Measurements from ENCODE around the gene PAK5.

Gene PAK5

DNA sequence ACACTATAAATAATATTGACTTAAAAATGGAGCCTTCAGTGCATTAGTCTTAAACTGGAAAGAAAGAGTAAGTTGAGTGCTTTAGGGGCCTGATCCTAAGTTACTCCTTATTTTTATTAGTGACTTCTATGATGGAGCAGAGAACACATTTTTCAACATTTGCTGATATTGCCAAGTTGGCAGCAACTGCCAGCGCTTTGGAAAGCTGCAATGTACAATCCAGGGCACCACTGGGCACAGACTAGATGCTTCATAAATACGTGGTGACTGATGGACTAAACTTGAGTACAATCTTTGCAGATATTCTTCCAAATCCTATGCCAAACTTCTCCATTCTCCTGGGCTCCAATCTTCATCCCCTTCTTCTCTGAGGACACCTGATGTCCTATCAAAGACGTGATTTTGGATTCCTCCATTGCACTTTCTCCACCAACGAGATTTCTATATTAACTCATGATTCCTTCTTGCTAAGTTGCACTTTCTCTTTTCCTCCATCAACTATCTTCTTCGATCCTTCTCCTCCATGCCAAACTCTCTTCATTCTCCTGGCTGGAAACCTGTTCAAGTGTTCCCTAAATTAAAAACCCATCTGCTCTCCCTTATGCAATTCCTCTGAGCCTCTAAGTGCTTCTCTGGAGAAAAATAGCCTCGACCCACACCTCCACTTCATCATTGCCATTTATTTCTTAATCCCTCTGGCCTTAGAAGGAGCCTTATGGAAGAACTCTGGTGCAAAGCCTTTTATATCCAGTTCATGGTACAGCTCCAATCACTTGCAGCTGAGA lies 28.5 kb upstream of the PAK5 start:
- no peak for TF ChIP-seq CTCF (IDR thresholded peaks at IDR 0.05; ENCODE audit: insufficient read depth, low read depth, low read length, missing control alignments)
- no peak overlapping the region for H3K4me3 ChIP-seq (ENCODE audit: low read depth, low read length)
- DNase-seq (ENCODE audit: low read depth): no peak

- DNase-seq (ENCODE audit: low read depth): no peak
- H3K4me3 ChIP-seq (ENCODE audit: low read depth, low read length): no peak overlapping the region
- no peak for TF ChIP-seq CTCF (IDR thresholded peaks at IDR 0.05; ENCODE audit: insufficient read depth, low read depth, low read length, missing control alignments)
Observed at GRCh38 chr20:9852566-9852965, 13.7 kb upstream of the PAK5 start.

- no peak for TF ChIP-seq CTCF (IDR thresholded peaks at IDR 0.05; ENCODE audit: insufficient read depth, low read depth, low read length, missing control alignments)
- H3K4me3 ChIP-seq (ENCODE audit: low read depth, low read length): no peak overlapping the region
- DNase-seq (ENCODE audit: low read depth): no peak
Observed at GRCh38 chr20:9839626-9840025, 750 bp upstream of the PAK5 start.

GRCh38 chr20:9838035-9838377 lies 870 bp downstream of the PAK5 start:
- no peak overlapping the region for H3K4me3 ChIP-seq (ENCODE audit: low read depth, low read length)
- DNase-seq (ENCODE audit: low read depth): no peak
- TF ChIP-seq CTCF (IDR thresholded peaks at IDR 0.05; ENCODE audit: insufficient read depth, low read depth, low read length, missing control alignments): no peak

GRCh38 chr20:9837634-9838033 lies 1.2 kb downstream of the PAK5 start:
- DNase-seq (ENCODE audit: low read depth): no peak
- no peak overlapping the region for H3K4me3 ChIP-seq (ENCODE audit: low read depth, low read length)
- no peak for TF ChIP-seq CTCF (IDR thresholded peaks at IDR 0.05; ENCODE audit: insufficient read depth, low read depth, low read length, missing control alignments)

- no peak overlapping the region for H3K4me3 ChIP-seq (ENCODE audit: low read depth, low read length)
- no peak for TF ChIP-seq CTCF (IDR thresholded peaks at IDR 0.05; ENCODE audit: insufficient read depth, low read depth, low read length, missing control alignments)
- DNase-seq (ENCODE audit: low read depth): no peak
Observed at GRCh38 chr20:9835302-9835701, 3.6 kb downstream of the PAK5 start.

DNA sequence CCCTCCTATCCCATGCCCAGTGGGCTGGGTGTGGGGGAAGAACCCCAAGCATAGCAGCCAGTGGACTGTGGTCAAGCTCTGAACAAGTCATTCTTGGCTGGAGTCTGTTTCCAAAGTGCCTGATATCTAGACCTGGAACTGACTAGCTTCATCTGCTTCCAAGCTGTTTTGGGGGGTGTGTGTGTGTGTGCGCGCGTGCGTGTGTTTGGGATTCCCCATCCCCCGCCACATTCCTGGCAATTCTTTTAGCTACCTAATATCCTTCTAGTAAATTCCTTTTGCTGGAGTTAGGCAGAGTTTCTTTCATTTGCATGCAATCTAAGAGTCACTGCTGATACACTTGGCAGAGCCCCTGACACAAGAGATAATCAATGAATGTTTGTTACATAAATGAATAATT lies 7.8 kb downstream of the PAK5 start:
- no peak overlapping the region for H3K4me3 ChIP-seq (ENCODE audit: low read depth, low read length)
- no peak for DNase-seq (ENCODE audit: low read depth)
- no peak for TF ChIP-seq CTCF (IDR thresholded peaks at IDR 0.05; ENCODE audit: insufficient read depth, low read depth, low read length, missing control alignments)
